MM.1S (cell line): ENCODE results near the gene SV2B.

Experiments
- DNase-seq: peaks from one replicate; pipeline ENCODE4 v3.0.0-alpha.2; 2015
- H2AFZ ChIP-seq: fragments of 300-600 bp; sonication (generic); 2 replicates; pipeline ENCODE4 v1.6.0; 2016; ENCODE audit warnings: antibody characterized with exemption, low read length
- H3F3A ChIP-seq: fragments of 300-600 bp; sonication (generic); 2 replicates; pipeline ENCODE4 v1.6.1; 2016; ENCODE audit warnings: mild to moderate bottlenecking, antibody characterized with exemption, low read length, moderate library complexity, mixed read lengths; ENCODE audit not compliant: insufficient read depth
- H3K27ac ChIP-seq: fragments of 300-600 bp; sonication (generic); 2 replicates; pipeline ENCODE4 v1.5.1; 2016; ENCODE audit warnings: mild to moderate bottlenecking, low read length
- H3K27me3 ChIP-seq: fragments of 300-600 bp; sonication (generic); replicated peaks from 2 replicates; pipeline ENCODE4 v1.6.0; 2016; ENCODE audit warnings: low read length; ENCODE audit not compliant: insufficient read depth
- H3K36me3 ChIP-seq: fragments of 300-600 bp; sonication (generic); replicated peaks from 2 replicates; pipeline ENCODE4 v1.6.1; 2016; ENCODE audit warnings: mild to moderate bottlenecking, low read length, mixed read lengths; ENCODE audit not compliant: insufficient read depth
- H3K4me1 ChIP-seq: fragments of 300-600 bp; sonication (generic); 2 replicates; pipeline ENCODE4 v1.6.1; 2016; ENCODE audit warnings: low read length, mixed read lengths
- H3K4me2 ChIP-seq: fragments of 300-600 bp; sonication (generic); 2 replicates; pipeline ENCODE4 v1.6.0; 2016; ENCODE audit warnings: low read depth, low read length
- H3K4me3 ChIP-seq: fragments of 300-600 bp; sonication (generic); 2 replicates; pipeline ENCODE4 v1.5.1; 2016; ENCODE audit warnings: low read length, mixed read lengths
- H3K79me2 ChIP-seq: fragments of 300-600 bp; sonication (generic); 2 replicates; pipeline ENCODE4 v1.6.1; 2016; ENCODE audit warnings: mixed run types, low read length, mixed read lengths
- H3K9ac ChIP-seq: fragments of 300-600 bp; sonication (generic); 2 replicates; pipeline ENCODE4 v1.6.1; 2016; ENCODE audit warnings: low read length, mixed read lengths
- H3K9me2 ChIP-seq: fragments of 300-600 bp; sonication (generic); replicated peaks from 2 replicates; pipeline ENCODE4 v1.6.1; 2016; ENCODE audit warnings: mild to moderate bottlenecking, low read length, mixed read lengths; ENCODE audit not compliant: insufficient read depth
- H3K9me3 ChIP-seq: fragments of 300-600 bp; sonication (generic); replicated peaks from 2 replicates; pipeline ENCODE4 v1.6.1; 2016; ENCODE audit warnings: mild to moderate bottlenecking, low read length, mixed read lengths; ENCODE audit not compliant: insufficient read depth
- H4K20me1 ChIP-seq: fragments of 300-600 bp; sonication (generic); 2 replicates; pipeline ENCODE4 v1.6.1; 2016; ENCODE audit warnings: mild to moderate bottlenecking, low read length, moderate library complexity, mixed read lengths; ENCODE audit not compliant: insufficient read depth
- EZH2 ChIP-seq: fragments of 300-600 bp; sonication (generic); optimal IDR thresholded peaks from 2 replicates; pipeline ENCODE3; 2017; ENCODE audit warnings: low read depth, mild to moderate bottlenecking, antibody characterized with exemption, low read length, mixed read lengths
- EZH2phosphoT487 ChIP-seq: fragments of 300-600 bp; sonication (generic); IDR thresholded peaks from 2 replicates; pipeline ENCODE4 v1.6.1; 2018; ENCODE audit warnings: antibody characterized with exemption, low read length
- TF ChIP-seq, protein P1 (sequence below): fragments of 300-600 bp; sonication (generic); IDR thresholded peaks from 2 replicates; pipeline ENCODE4 v1.5.1; 2016; ENCODE audit warnings: antibody characterized with exemption, low read length, mixed read lengths

The SV2B gene, protein sequence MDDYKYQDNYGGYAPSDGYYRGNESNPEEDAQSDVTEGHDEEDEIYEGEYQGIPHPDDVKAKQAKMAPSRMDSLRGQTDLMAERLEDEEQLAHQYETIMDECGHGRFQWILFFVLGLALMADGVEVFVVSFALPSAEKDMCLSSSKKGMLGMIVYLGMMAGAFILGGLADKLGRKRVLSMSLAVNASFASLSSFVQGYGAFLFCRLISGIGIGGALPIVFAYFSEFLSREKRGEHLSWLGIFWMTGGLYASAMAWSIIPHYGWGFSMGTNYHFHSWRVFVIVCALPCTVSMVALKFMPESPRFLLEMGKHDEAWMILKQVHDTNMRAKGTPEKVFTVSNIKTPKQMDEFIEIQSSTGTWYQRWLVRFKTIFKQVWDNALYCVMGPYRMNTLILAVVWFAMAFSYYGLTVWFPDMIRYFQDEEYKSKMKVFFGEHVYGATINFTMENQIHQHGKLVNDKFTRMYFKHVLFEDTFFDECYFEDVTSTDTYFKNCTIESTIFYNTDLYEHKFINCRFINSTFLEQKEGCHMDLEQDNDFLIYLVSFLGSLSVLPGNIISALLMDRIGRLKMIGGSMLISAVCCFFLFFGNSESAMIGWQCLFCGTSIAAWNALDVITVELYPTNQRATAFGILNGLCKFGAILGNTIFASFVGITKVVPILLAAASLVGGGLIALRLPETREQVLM

DNA sequence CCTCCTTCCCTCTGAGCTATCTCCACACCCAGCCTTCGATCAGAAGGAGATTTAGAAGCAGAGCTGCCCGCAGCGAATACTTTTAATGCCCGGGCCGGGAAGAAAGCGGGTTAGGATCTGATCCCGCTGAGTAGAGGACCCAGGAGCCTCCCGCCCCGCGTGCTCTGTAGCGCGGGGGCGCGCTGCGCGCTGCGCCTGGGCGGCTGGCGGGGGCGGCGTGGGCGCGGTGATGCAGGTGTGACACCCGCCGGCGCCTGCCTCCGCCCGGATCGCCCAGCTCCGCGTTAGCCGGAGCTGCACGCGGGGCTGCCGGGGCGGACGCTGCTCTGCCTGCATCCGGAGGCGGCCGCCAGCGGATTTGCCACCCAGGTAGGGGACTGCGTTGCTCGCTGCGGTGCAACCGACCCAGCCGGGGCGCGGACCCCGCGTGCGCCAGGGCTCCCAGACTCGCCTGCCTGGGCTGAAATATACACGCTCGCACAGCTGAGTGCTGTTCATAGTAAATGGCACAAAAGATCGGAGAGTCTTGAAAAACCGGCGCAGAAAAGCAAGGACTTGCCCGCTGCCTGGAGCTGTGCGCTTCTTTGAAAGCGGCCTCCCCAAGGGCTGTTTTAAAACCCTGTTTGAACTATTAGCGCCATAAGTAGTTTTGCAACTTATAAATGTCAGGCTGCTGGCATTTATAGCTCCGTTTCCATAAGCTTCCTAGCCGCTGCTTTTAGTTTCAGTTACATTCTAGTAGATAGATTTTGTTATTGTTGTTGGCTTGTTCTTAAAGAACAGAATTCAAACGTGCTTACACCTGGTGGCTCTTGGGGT, at the start of gene SV2B:
SV2B (plus strand) TSS at position 263 of the 819 bp plus-strand sequence. CDS start 126,007 bp downstream, outside the sequence.
- Histone ChIP-seq H2AFZ (peak within 1 kb of the TSS; percentile 87), H4K20me1 (no peaks in the 10 kb centered on the region), H3F3A (no peaks in the 10 kb centered on the region), H3K4me2 (peak within 1 kb of the TSS; percentile 80), H3K36me3 (no peaks in the 10 kb centered on the region), H3K9me3 (no peaks in the 10 kb centered on the region), H3K27me3 (no peaks in the 10 kb centered on the region), H3K9ac (peak within 1 kb of the TSS; percentile 38; the same call in 1 of the 2 replicates), H3K9me2 (no peaks in the 10 kb centered on the region), H3K79me2 (no peaks in the 10 kb centered on the region), H3K4me1 (0 out of 2 replicates have a peak, but pooled peaks cover 3% of the 10 kb centered on the region), H3K4me3 (peak within 1 kb of the TSS; percentile 83), H3K27ac (no peak within 1 kb of the TSS)
- DNase-seq, result peak; percentile 66
- TF ChIP-seq EZH2 (no peak), EZH2phosphoT487 (no peak)
- TF ChIP-seq, protein P1, sequence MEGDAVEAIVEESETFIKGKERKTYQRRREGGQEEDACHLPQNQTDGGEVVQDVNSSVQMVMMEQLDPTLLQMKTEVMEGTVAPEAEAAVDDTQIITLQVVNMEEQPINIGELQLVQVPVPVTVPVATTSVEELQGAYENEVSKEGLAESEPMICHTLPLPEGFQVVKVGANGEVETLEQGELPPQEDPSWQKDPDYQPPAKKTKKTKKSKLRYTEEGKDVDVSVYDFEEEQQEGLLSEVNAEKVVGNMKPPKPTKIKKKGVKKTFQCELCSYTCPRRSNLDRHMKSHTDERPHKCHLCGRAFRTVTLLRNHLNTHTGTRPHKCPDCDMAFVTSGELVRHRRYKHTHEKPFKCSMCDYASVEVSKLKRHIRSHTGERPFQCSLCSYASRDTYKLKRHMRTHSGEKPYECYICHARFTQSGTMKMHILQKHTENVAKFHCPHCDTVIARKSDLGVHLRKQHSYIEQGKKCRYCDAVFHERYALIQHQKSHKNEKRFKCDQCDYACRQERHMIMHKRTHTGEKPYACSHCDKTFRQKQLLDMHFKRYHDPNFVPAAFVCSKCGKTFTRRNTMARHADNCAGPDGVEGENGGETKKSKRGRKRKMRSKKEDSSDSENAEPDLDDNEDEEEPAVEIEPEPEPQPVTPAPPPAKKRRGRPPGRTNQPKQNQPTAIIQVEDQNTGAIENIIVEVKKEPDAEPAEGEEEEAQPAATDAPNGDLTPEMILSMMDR, result no peak

DNA sequence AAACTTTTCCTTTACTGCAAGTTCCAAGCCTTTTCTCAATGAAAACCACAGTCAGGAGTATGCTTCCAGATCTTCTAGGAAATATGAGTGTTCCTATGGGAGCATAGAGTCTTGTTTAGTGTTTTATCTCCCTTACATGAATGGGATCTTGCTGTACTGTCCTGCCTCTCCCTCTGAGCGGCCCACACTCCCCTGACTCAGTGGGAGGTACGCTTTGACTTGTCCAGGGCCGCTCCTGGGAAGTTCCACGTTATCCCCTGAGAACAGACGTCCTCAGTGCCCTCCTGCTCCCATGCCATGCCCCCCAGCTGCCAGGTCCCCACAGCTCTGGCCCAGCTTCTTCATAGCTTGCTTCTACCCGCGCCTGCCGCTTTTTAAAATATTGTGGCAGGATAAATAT, 48.8 kb upstream of the SV2B start:
- Histone ChIP-seq H3K4me3 (no peak overlapping the region), H3K27ac (no peak overlapping the region), H3K4me1 (peaks cover 10% of the 10 kb centered on the region), H3K9ac (no peak overlapping the region), H4K20me1 (no peaks in the 10 kb centered on the region), H3K9me3 (no peaks in the 10 kb centered on the region), H3K4me2 (no peak overlapping the region), H3F3A (peaks cover 11% of the 10 kb centered on the region; the same call in 1 of the 2 replicates), H2AFZ (no peak overlapping the region), H3K79me2 (no peaks in the 10 kb centered on the region), H3K9me2 (no peaks in the 10 kb centered on the region), H3K27me3 (no peaks in the 10 kb centered on the region), H3K36me3 (no peaks in the 10 kb centered on the region)
- no peak for DNase-seq
- TF ChIP-seq, protein P1, result no peak
- TF ChIP-seq EZH2 (no peak), EZH2phosphoT487 (no peak)

DNA sequence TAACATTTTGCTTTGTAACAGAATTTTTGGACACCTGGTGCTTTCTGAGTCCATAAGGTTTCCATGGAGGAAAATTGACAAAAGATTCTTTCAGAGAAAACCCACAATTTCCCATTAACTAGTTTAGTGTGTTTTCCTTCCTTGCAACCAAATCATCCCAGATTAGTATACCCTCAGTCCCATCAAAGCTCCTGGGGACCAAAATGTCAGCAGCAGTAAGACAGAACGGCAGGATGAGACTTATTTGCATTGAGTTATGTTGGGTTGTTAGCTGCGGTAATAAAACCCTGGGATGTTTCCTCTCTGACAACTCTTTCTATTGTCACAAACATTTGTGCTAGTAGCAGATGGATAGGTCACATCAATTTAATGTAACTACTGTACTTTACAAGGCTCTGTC, 45.2 kb upstream of the SV2B start:
- no peaks in the 10 kb centered on the region for H3K9me3 ChIP-seq
- no peak for DNase-seq
- no peaks in the 10 kb centered on the region for H3F3A ChIP-seq
- no peaks in the 10 kb centered on the region for H3K9me2 ChIP-seq
- H3K36me3 ChIP-seq, result no peaks in the 10 kb centered on the region
- no peak overlapping the region for H3K4me2 ChIP-seq
- no peak overlapping the region for H3K27ac ChIP-seq
- no peaks in the 10 kb centered on the region for H4K20me1 ChIP-seq
- H3K4me3 ChIP-seq, result no peak overlapping the region
- no peak overlapping the region for H3K9ac ChIP-seq
- H3K27me3 ChIP-seq, result no peaks in the 10 kb centered on the region
- TF ChIP-seq, protein P1, result no peak
- no peak for TF ChIP-seq EZH2phosphoT487
- TF ChIP-seq EZH2, result no peak
- H2AFZ ChIP-seq, result no peak overlapping the region
- no peaks in the 10 kb centered on the region for H3K4me1 ChIP-seq
- no peaks in the 10 kb centered on the region for H3K79me2 ChIP-seq
